ENCODE data around the gene ARL6IP4.
"Not testable (repeated sequence)": the region's sequence is repeated elsewhere in the genome, so short reads cannot be mapped to it uniquely, and the experiment has no call there.

ARL6IP4 gene

DNA sequence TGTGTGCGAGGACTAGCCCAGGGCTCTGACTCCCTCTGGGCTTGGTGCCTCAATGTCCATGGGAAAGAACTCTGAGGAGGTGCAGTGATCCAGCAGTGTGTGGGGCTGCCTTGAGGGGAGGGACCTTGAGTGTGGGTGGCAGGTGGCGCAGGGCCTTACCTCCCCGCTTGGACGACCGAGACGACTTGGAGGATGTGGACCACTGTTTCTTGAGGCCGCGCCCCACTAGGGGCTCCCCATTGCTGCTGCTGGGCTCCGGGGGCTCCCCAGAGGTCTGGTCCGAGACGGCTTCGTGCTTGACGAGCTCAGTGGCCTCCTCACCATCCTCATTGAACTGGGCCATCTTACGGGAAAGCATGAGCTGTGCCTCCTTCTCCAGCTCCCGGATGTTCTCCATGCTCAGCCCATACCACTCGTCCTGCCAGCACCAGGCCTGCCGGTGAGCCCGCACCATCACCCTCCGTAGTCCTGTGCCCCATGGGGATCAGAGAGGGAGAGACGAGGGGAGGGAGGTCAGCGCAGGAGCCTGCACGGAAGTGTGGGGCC, 24.7 kb downstream of the ARL6IP4 start:
- DNase-seq (ENCODE audit: low read depth in 1 of 2, low spot score in 1 of 2) = no peak

DNA sequence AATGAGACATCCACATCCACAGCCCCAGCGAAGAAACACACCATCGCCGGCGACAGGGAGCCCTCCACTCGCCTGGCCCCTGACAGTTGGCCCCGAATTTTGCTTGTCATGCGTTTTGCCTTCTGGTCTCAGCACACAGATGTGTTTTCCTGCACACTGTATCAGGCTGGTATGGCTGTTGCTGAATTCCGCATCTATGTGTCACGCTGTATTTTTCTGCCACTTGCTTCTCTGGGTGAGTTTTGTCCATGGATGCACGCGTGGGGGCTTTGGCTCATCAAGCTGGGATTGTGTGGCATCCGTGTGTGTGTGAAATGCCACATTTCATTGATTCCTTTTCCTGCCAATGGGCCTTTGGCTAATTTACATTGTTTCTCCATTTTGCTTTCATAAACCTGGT, 26.5 kb downstream of the ARL6IP4 start:
- DNase-seq (ENCODE audit: low read depth in 1 of 2, low spot score in 1 of 2) = no peak

DNA sequence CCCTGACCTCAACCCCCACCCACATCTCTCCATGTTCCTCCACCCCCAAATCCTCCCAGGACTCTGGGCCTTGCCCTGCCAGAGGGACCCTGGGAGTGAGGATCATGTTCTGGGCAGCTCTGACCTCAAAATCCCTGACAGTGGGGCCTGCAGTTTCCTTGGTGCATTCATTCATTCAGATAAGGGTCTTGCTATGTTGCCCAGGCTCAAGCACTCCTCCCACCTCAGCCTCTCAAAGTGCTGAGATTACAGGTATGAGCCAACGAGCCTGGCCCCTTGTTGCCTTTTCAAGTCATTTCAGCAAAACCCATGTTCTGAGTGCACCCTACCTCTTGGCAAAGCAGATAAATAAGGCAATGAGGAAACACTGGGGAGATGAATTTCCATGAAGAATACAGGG, 29.6 kb downstream of the ARL6IP4 start:
- DNase-seq (ENCODE audit: low read depth in 1 of 2, low spot score in 1 of 2) = no peak

DNA sequence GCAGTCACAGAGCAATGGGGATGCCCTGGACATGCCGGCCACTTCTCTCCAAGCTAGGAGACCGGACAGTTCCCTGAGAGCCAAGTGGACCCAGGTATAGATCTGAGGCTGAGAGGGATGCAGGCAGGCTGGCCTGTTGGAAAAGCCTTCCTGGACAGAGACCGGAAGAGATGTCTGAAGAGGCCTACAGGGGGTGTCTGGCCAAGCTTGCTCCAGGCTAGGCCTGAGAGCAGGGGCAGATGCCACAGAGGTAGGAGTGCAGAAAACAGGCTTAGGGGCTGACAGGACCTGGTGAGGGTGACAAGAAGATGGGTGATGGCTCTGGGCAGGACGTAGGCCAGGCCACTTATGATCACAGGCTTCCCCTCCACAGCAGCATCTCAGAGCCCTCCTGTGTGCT, 30.2 kb downstream of the ARL6IP4 start:
- DNase-seq (ENCODE audit: low read depth in 1 of 2, low spot score in 1 of 2) = no peak

DNA sequence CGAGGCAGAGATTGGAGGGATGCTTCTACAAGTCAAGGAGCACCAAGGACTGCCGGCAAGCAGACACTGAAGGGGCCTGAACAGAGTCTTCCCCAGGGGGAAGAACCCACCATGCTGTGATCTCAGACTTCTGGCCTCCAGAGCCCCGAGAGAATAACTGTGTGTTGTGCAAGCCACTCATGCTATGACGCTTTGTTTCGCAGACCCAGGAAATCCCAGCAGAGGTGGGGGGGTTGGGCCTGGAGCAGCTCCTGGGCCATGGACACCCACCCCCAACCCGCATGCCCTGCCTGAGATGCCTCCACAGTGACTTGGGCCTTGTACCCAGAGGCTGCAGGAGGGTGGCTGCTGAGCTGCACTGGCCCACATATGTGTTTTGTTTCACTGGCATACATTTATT, 31.2 kb downstream of the ARL6IP4 start:
- no peak for DNase-seq (ENCODE audit: low read depth in 1 of 2, low spot score in 1 of 2)

DNA sequence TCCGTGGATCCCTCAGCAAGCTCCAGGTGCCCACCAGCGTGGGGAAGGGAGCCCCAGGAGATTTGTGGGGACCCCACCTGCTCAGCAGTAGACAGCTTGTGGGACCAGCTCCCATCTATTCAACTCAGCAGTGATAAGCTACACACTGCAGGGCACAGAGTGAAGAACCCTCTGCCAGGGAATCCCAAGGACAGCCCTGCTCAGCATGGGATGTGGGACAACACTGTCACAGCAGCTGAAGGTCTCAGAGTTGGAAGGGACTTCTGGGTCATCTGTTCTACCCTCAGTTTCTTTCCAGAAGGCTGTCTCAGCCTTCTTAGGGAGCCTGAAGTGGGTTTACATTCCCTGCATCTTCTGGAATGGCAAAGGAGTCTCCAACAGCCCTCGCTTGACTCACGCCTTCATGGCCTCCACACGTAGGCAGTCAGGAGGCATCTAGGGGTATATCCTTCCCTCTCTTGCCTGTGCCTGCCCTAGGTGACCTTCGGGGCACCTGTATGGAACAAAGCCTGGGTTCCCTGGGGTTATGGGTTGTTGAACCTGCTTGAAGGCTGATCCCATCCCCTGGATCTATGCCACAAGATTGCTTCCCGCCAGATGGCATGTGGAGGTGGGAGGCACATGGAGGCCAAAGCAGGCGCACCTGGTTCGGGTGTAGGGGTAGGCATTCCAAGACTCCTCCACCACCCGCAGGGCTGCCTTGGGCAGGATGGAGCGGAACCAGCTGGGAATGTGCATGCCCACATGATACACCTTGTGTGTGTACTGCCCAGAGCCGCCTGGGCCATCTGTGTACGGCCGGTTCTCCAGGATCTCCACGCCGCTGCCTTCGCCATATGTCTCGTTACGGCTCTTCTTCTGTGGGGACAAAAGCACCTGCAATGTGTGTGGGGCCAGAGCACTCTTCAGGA, 33.0 kb downstream of the ARL6IP4 start:
- no peak for DNase-seq (ENCODE audit: low read depth in 1 of 2, low spot score in 1 of 2)

DNA sequence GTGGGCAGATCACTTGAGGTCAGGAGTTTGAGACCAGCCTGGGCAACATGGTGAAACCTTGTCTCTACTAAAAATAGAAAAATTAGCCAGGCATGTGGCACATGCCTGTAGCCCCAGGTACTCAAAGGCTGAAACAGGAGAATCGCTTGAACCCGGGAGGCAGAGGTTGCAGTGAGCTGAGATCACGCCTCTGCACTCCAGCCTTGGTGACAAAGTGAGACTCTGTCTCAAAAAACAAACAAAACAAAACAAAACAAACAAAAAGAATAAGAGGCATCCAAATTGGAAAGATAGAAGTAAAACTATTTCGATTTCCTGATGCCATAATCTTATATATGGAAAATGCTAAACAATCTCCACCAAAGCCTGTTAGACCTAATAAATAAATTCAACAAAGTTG, 34.0 kb downstream of the ARL6IP4 start:
- DNase-seq (ENCODE audit: low read depth in 1 of 2, low spot score in 1 of 2) = not testable (repeated sequence)

DNA sequence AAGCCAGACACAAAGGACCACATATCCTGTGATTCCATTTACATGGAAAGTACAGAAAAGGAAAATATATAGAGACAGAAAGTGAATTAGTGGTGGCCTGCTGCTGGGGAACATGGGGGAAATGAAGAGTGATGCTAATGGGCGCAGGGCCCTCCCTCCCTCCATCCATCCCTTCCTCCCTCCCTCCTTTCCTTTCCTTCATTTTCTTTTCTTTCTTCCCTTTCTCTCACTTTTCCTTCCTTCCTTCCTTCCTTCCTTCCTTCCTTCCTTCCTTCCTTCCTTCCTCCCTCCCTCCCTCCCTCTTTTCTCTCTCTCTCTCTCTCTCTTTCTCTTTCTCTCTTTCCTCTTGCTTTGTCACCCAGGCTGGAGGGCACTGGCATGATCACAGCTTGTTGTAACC, 37.3 kb downstream of the ARL6IP4 start:
- no peak for DNase-seq (ENCODE audit: low read depth in 1 of 2, low spot score in 1 of 2)

DNA sequence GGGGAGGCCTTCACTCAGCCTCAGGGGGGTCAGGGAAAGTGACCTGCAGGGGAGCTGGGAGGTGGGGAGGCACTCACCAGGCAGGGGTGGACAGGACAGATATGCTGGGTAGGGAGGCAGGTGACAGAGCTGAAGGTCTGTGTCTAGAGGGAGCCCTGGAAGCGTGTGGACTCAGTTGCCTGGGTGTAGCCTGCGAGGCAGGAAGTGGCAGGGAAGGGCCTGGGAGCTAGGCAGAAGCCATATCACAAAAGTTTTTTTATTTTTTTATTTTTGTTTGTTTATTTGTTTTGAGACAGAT, 39.3 kb downstream of the ARL6IP4 start:
- no peak for DNase-seq (ENCODE audit: low read depth in 1 of 2, low spot score in 1 of 2)

DNA sequence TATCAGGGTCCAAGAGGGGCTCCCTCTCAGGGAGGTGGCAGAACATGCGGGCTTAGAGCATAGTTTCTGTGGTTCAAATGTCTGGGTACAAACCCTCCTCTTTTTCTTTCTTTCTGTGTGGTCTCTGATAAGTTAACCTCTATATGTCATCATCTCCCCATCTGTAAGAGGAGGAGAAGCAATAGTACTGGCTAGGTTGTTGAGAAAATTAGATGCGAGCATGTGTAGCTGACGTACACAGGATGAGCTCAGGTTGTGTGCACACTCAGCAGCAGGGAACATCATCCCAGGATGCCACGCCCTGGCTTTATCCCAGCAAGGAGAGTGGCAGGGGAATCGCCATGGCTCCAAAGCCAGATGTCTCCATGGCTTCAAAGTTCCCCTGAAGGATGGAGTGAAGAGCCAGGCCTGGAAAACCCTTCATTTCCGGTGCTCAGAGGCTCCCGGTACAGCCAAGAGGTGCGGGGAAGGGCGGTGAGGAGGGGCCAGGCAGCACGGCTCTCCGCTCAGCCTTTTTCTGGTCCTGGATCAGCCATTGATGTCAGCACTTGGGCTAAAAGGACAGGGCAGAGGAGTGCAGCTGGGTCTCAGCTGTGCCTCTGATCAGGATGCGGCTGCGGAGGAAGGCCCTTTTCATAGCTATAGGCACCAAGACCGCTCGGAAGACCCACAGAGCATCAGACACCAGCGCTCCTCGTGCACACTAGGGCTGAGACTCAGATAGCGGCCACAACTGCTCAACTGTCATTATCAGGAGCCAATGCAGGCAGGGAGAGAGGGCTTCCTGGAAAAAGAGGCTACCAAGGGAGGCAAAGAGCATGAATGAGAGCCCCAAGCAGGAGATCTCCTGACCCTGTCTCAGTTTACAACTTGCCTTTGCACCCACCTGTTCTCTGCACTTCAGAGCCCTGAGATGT, 41.5 kb downstream of the ARL6IP4 start:
- no peak for DNase-seq (ENCODE audit: low read depth in 1 of 2, low spot score in 1 of 2)

DNA sequence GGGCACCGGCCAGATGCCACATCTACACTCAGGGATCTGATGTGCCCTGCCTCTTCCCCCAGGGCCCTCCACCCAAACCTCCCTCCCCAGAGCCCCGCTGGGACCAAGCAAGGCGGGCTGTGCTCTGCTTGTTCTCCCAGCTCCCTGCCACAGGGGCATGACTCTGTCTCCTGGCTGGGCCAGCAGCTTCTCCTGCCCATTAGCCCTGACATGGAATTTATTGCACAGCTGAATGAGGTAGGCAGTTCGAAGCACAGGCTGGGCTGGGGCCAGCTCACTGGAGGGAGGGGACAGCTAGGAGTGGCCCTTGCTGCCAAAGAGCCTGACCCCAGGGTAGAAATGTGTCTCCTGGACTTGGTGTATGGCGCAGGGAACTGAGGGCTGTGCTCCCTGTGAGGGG, 42.4 kb downstream of the ARL6IP4 start:
- DNase-seq (ENCODE audit: low read depth in 1 of 2, low spot score in 1 of 2) = no peak

DNA sequence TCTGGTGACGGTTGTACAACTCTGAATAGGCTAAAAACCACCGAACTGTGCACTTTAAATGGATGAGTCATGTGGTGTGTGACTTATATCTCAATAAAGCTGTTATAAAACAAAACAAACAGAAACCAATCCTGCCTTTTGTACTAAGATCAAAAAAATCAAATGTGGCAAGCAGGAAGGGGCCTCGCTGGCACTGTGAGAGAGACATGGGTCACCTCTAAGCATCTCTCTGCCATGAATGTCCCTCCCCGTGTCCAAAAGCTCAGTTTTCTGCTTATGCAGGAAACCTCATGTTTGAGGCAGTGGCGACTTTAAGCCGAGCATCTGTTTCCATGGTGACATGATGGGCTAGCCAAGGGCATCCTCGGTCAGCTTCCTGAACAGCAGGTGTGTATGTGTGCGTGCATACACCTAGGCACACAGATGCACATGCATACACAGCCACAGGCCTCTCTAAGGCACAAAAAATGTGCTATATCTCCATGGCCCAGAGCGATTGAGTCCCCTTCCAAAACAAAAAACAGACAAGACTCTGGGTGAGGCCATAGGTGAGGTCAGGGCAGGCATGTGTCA, 44.4 kb downstream of the ARL6IP4 start:
- no peak for DNase-seq (ENCODE audit: low read depth in 1 of 2, low spot score in 1 of 2)

DNA sequence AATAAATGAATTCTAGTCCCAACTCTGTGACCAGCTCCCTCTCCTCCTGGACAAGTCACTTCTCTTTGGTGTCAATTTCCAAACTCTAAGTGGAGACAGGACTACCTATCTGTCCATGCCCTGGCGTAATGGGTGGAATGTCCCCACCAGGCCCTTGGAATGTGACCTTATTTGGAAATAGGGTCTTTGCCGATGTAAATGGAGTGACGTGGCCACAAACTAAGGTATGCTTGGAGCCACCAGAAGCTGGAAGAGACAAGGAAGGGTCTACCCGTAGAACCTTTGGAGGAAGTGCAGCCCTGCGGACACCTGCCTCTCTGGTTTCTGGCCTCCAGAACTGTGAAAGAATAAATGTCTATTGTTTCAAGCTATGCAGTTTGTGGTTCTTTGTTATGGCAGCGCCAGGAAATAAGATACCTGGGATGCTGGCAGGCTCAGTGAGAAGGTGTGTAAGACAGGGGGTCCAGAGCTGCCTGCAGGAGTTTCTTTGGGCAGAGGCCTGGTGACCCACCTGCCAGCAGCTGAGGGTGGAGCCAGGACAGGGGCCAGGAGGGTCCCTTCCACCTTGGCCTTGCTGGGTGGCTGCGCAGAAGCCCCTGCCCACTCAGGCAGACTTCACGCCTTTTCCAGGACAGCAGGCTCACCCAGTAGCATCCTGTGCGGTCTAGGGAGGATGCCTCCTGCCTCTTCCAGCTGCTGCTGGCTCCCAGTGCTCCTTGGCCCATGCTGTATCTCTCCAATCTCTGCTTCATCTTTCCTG, 45.8 kb downstream of the ARL6IP4 start:
- DNase-seq (ENCODE audit: low read depth in 1 of 2, low spot score in 1 of 2) = no peak

DNA sequence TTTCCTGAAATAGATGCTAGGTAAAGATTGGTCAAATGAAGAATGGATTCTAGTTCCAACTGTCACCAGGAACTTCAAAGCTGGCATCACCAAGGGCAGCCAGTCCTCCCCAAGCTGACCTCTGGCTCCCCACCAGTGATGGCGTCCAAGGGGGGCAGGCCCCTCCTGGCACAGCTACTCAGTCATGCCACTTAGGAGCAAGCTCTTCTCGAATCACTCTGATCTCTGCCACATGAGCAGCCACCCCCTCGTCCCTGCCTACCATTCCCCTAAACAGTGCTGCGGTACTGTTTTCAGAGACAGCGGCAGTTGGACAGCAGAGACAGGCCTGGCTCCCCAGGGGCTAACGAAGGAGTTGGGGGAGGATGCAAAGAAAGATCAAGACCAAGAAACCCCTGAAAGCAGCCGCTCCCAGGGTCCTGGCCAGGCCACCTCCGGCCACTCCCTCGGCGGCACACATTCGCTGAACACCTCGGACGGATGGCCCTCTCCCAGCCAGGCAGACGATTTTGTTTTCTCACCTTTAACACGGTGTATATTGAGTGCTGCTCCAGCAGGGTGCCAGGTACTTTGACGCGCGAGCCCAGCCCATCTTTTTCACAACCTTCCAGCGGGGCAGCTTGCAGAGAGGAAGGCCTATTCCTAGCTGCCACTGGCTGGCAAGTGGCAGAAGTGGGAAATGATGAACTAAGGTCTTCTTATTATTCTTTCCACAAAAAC, 47.4 kb downstream of the ARL6IP4 start:
- DNase-seq (ENCODE audit: low read depth in 1 of 2, low spot score in 1 of 2) = no peak

DNA sequence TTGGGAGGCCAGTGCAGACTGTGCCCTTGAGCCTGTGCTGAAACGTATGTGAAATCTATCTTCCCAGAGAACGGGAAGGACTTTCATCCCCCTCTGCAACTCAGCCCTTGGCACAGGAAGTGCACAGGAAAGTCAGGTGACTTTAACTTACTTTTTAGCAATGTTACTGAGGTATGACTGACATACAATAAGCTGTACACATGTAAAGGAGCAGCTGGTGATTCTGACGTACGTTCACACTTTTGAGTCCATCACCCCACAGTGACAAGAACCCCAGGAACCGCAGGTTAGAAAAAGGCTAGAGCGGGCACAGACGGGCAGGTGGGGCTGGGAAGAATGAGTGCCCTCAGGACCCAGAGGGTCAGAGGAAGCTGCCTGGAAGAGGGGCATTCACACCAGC, 48.0 kb downstream of the ARL6IP4 start:
- DNase-seq (ENCODE audit: low read depth in 1 of 2, low spot score in 1 of 2) = no peak

DNA sequence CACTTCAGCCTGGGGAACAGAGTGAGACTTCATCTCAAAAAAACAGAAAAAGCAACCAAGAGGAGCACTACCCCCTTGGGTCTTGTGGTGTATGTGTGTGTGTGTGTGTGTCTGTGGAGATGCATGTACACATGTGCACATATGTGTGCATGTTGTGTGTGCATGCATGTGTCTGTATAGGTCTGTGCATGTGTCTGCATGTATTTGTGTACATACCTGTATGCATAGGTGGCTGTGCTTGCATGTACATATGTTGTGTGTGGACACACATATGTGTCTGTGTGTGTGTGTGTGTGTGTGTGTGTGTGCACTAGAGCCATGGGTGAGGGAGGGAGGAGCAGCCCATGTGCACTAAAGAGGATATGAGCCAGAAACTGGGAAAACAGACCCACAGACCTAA, 49.1 kb downstream of the ARL6IP4 start:
- no peak for DNase-seq (ENCODE audit: low read depth in 1 of 2, low spot score in 1 of 2)

DNA sequence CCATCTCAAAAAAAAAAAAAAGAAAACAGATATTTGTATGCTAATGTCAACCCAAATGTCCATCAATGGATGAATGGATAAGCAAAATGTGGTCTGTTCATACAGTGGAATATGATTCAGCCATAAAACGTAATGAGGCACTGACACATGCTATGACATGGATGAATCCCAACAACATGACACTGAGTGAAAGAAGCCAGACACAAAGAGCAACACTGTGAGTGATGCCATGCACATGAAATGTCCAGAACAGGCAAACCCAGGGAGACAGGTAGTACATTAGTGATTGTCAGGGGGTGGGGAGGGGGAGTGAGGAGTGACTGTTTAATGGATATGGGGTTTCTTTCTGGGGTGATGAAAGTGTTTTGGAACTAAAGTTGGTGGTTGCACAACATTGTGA, 50.2 kb downstream of the ARL6IP4 start:
- no peak for DNase-seq (ENCODE audit: low read depth in 1 of 2, low spot score in 1 of 2)

DNA sequence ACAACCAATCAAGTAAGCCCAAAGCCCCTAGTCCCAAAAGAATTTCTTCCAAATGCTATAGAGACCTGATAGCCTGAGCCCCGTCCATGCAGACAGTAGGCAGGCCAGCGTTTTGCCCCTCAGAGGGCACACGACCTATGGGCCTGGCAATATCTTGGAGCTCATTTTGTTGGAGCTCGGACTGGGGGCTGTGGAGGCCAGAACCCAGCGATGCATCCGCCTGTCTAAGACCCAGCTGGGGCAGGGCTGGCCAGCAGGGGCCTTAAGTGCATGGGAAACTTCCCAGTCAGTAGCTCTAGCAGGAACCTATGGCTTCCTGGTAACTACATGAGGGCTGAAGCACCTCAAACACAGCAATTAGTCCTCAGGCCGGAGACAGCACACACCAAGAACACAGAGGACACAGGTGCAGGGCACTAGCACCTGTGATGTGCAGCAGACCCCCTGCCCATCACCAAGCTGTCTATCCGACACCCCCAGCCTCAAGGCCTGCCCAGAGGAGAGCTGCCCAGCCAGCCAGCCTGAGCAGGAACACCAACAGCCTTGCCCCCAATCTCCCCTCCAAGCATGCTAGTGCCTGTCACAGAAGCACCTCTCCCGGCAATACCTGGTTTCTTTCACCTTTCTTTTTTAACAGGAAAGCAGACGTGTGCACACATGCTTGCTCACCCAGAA, 50.8 kb downstream of the ARL6IP4 start:
- no peak for DNase-seq (ENCODE audit: low read depth in 1 of 2, low spot score in 1 of 2)
